ENCODE measurements around the gene GPR139.

DNA sequence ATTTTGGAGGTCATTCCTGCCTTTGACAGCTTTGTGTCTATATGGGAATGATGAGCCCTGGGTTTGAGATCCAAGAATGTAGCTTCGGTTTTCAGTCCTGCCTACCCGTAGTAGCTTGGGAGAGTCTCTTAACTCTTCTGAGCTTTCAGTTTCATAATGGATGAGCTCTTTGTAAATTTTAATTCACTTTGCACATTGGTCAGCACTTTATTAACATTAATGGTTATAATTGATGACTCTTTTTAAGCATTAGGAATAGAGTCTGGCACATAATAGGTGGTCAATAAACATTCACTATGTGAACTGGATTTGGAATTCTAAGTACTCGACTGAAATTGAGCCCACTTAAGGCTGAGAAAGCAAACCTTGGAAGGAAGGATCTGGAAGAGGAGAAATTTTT, 17.3 kb downstream of the GPR139 start:
- TF ChIP-seq CTCF (IDR thresholded peaks at IDR 0.05; ENCODE audit: borderline replicate concordance, extremely low read depth, low read length, poor library complexity, severe bottlenecking) (no peak), EZH2 (IDR thresholded peaks at IDR 0.05; ENCODE audit: borderline replicate concordance, low read depth, low read length, severe bottlenecking) (no peak)
